ENCODE results near the gene ACACB. TPM values are rescaled to one million over a fixed set of nuclear protein-coding genes. Genes with fewer than 3 reads are reported as not detected.

Gene ACACB
- total RNA-seq, 2 donors from 2014 or later: 37.5 to 51.3 TPM

DNA sequence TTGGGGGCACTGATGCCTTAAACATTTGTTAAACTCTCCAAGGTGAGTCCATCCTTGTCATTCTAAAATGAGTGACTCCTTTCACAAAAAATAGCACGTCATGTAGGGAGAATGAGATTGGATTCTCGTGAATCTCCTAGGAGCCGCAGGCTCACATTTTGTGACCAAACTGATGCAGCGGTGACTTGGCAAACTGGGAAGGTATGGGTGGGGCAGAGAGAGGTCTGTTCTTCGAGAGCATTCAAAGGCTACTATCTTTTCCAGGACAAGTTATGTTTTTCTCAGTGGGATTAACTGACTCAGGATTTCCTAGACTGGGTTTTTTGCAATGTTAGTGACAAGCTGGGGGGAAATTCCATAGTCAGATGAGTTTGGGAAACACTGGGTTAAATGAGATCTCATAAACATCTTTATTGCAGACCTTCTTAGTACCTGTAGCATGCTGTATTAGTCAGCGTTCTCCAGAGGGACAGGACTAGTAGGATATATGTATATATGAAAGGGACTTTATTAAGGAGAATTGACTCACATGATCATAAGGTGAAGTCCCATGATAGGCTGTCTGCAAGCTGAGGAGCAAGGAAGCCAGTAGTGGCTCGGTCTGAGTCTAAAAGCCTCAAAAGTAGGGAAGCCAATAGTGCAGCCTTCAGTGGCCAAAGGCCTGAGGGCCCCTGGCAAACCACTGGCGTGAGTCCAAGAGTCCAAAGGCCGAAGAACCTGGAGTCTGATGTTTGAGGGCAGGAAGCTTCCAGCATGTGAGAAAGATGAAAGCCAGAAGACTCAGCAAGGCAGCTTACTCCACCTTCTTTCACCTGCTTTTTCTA, 131.7 kb downstream of the ACACB start:
- no peak overlapping the region for H3K4me3 ChIP-seq
- H3K4me1 ChIP-seq (ENCODE audit: control insufficient read depth in 1 of 2, low read depth in 2 of 2): no peaks in the 10 kb centered on the region
- H3K9me3 ChIP-seq: no peaks in the 10 kb centered on the region
- peaks cover 38% of the 10 kb centered on the region for H3K36me3 ChIP-seq
- DNase-seq (ENCODE audit: low spot score): no peak
- TF ChIP-seq, protein P1, sequence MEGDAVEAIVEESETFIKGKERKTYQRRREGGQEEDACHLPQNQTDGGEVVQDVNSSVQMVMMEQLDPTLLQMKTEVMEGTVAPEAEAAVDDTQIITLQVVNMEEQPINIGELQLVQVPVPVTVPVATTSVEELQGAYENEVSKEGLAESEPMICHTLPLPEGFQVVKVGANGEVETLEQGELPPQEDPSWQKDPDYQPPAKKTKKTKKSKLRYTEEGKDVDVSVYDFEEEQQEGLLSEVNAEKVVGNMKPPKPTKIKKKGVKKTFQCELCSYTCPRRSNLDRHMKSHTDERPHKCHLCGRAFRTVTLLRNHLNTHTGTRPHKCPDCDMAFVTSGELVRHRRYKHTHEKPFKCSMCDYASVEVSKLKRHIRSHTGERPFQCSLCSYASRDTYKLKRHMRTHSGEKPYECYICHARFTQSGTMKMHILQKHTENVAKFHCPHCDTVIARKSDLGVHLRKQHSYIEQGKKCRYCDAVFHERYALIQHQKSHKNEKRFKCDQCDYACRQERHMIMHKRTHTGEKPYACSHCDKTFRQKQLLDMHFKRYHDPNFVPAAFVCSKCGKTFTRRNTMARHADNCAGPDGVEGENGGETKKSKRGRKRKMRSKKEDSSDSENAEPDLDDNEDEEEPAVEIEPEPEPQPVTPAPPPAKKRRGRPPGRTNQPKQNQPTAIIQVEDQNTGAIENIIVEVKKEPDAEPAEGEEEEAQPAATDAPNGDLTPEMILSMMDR (IDR thresholded peaks at IDR 0.05): no peak
- ATAC-seq (ENCODE audit: insufficient number of reproducible peaks, low FRiP score, low read depth): no peak
- no peaks in the 10 kb centered on the region for H3K27me3 ChIP-seq (replicated peaks; ENCODE audit: insufficient read depth)
- no peak overlapping the region for H3K27ac ChIP-seq

DNA sequence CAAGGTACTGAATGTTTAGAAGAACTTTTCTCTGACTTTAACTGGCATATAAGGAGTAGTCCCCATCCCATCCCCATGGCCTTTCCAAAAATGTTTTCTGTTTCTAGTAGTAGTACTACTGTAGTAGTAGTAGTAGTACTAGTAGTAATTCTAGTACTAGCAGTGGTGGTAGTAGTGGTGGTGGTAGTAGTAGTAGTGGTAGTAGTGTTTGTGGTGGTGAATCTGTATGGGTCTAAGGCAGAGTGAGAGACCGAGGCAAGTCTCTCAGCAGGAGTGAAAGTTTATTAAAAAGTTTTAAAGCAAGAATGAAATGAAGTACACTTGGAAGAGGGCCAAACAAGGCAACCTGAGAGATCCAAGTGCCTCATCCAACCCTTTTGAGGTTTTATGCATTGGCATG, 134.1 kb downstream of the ACACB start:
- H3K4me1 ChIP-seq (ENCODE audit: control insufficient read depth in 1 of 2, low read depth in 2 of 2): no peaks in the 10 kb centered on the region
- ATAC-seq (ENCODE audit: insufficient number of reproducible peaks, low FRiP score, low read depth) (no peak), DNase-seq (ENCODE audit: low spot score) (no peak)
- H3K36me3 ChIP-seq: peaks cover 44% of the 10 kb centered on the region
- TF ChIP-seq, protein P1 (IDR thresholded peaks at IDR 0.05): no peak
- no peak overlapping the region for H3K27ac ChIP-seq
- peaks cover 6% of the 10 kb centered on the region for H3K9me3 ChIP-seq
- no peaks in the 10 kb centered on the region for H3K27me3 ChIP-seq (replicated peaks; ENCODE audit: insufficient read depth)
- no peak overlapping the region for H3K4me3 ChIP-seq

DNA sequence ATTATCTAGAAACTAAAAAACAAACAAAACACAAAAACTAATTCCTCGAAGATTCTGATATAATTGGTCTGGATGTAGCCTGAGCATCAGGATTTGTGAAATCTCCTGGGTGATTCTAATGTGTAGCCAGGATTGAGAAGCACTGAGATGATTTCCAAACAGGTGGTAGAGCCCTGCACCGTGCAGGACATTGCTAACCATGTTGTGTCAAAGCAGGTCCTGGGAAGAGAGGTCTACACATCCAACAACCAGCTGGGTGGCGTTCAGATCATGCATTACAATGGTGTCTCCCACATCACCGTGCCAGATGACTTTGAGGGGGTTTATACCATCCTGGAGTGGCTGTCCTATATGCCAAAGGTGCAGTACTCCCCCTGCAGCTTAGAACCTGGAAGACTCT, 136.4 kb downstream of the ACACB start:
- ATAC-seq (ENCODE audit: insufficient number of reproducible peaks, low FRiP score, low read depth) (no peak), DNase-seq (ENCODE audit: low spot score) (no peak)
- TF ChIP-seq, protein P1 (IDR thresholded peaks at IDR 0.05): no peak
- H3K4me1 ChIP-seq (ENCODE audit: control insufficient read depth in 1 of 2, low read depth in 2 of 2): no peaks in the 10 kb centered on the region
- no peak overlapping the region for H3K4me3 ChIP-seq
- H3K36me3 ChIP-seq: peaks cover 30% of the 10 kb centered on the region
- no peaks in the 10 kb centered on the region for H3K27me3 ChIP-seq (replicated peaks; ENCODE audit: insufficient read depth)
- H3K27ac ChIP-seq: no peak overlapping the region
- H3K9me3 ChIP-seq: peaks cover 6% of the 10 kb centered on the region

DNA sequence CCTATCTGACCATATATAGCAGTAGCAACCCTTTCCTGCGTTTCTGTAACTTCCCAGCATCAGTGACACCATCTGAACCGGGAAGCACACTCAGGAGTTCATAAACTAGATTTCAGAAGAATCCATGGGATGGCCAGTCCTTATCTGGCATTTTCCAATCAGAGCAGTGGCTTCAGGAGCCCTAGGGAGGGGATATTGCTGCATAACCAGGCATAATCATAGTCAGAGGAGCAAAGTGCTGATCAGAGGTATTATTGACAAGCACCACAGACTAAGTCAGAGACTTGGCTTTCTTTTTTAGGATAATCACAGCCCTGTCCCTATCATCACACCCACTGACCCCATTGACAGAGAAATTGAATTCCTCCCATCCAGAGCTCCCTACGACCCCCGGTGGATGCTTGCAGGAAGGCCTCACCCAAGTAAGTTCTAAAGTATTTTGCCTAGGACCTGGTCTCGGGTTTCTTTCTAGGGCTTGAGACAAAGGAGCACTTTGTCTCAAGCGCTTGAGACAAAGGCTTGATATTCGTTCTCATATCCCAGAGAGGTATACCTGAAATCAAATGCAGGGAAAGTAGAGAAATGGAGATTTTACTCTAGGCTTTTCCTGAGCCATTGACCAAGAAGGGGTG, 137.6 kb downstream of the ACACB start:
- H3K4me3 ChIP-seq: no peak overlapping the region
- H3K36me3 ChIP-seq: peaks cover 27% of the 10 kb centered on the region
- no peaks in the 10 kb centered on the region for H3K27me3 ChIP-seq (replicated peaks; ENCODE audit: insufficient read depth)
- no peak for ATAC-seq (ENCODE audit: insufficient number of reproducible peaks, low FRiP score, low read depth)
- TF ChIP-seq, protein P1 (IDR thresholded peaks at IDR 0.05): no peak
- H3K4me1 ChIP-seq (ENCODE audit: control insufficient read depth in 1 of 2, low read depth in 2 of 2): no peaks in the 10 kb centered on the region
- no peak overlapping the region for H3K27ac ChIP-seq
- peaks cover 6% of the 10 kb centered on the region for H3K9me3 ChIP-seq
- DNase-seq (ENCODE audit: low spot score): no peak

DNA sequence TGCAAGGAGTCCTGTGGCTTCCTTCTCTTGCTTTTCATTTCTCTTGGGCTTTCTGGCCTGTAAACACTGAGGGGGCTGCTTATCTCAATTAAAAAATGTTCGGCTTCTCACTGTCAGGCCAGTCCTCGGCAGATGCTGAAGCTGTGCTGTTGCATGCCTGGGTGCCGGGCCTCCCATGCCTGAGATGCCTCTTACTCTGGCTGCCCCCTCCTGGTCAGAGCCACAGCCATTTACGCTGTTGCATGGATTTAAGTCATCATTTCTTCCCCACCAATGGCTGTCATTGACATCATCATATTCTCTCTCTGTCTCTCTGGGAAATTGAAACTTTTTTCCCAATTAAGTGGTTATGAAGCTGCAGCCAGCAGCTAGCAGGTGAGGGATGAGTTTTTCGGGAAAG, 139.0 kb downstream of the ACACB start:
- H3K27ac ChIP-seq: no peak overlapping the region
- H3K4me1 ChIP-seq (ENCODE audit: control insufficient read depth in 1 of 2, low read depth in 2 of 2): no peaks in the 10 kb centered on the region
- H3K36me3 ChIP-seq: peaks cover 23% of the 10 kb centered on the region
- TF ChIP-seq, protein P1 (IDR thresholded peaks at IDR 0.05): no peak
- DNase-seq (ENCODE audit: low spot score) (no peak), ATAC-seq (ENCODE audit: insufficient number of reproducible peaks, low FRiP score, low read depth) (no peak)
- no peak overlapping the region for H3K4me3 ChIP-seq
- H3K9me3 ChIP-seq: peaks cover 6% of the 10 kb centered on the region
- no peaks in the 10 kb centered on the region for H3K27me3 ChIP-seq (replicated peaks; ENCODE audit: insufficient read depth)
